Stimulated activated CD4-positive, alpha-beta T cell treated with anti-CD3 and anti-CD28 coated beads, Interleukin-2, amount 100 ng/mL, for 24 hours (primary cell): Measurements from ENCODE around the gene SCLY.

Experiments
- DNase-seq, 2 donors: peaks; one replicate each; pipeline ENCODE4 v3.0.0-alpha.2; 2020

SCLY gene

DNA sequence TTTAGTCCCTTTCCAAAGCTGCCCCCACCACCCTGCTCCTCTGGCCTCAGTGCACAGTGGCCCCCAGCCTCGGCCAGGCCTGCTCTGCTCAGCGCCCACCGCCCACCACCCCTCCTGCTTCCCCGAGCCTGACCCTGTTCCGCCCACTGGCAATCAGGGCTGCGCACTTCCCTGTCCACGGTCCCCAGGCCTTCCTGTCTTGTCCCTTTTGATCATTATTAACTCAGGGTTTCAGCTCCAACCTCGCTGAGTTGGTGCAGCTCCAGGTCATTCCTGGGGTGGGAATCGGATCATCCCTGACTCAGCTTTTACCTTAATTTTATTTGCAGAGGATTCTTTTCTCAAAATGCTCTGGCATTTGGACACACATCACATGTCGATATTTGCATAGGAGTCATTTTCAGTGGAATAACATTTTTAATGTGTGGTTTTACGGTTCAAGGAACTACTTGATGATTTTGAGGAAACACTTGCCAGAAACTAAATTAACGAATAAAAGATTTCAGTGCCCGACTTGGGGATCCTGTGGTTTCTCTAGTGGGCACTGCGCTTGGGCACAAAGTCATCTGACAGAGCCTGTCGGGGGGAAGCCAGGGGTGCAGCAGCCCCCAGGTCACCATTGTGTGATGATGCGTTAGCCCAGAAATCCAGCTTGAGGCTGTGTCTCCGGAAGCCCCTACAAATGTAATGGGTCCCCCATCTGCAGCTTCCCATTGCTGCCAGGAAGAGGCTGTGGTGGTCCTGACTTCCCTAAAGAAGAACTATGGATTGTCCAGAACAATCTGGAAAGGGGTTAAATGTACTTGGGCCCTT is 38.3 kb downstream of the SCLY start:
- peak in 1 of 2 donors; percentile 14 for DNase-seq

GRCh38 chr2:238099714-238100048 is 38.9 kb downstream of the SCLY start:
- peak in 1 of 2 donors; percentile 11 for DNase-seq

DNA sequence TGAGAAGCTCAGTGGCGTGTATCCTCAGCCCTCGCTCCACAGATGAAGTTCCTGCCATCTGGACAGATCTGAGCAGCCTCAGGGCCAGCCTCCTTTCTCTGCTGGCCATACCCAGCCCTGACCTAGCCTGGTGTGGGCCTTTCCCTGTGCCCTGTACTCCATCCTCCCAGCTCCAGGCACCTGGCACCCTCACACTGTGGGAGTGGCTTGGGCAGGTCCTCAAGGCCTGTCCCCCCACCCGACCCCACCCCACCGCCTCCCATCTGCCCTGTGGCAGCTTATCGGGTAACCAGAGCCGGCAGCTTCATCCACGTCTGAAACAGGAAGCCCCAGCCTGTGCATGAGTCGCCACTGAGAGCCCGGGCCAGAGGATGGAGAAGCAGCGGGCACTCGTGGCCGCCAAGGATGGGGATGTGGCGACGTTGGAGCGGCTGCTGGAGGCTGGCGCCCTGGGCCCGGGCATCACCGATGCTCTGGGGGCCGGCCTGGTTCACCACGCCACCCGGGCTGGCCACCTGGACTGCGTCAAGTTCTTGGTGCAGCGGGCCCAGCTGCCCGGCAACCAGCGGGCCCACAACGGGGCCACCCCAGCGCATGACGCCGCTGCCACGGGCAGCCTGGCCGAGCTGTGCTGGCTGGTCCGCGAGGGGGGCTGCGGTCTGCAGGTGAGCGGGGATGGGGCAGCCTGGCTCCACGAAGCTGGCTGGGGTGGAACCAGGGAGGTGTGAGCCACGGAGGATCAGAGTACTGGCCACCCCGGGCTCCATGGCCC is 39.4 kb downstream of the SCLY start, which contains the start of gene ESPNL:
Gene ESPNL, plus strand, starts transcription at position 292 of the 772 bp plus-strand sequence. Its CDS starts 80 bp downstream, at position 372.
- peak in 1 of 2 donors; percentile 8 for DNase-seq

- DNase-seq = no peak
Measured at GRCh38 chr2:238100821-238101771, 40.3 kb downstream of the SCLY start.

DNA sequence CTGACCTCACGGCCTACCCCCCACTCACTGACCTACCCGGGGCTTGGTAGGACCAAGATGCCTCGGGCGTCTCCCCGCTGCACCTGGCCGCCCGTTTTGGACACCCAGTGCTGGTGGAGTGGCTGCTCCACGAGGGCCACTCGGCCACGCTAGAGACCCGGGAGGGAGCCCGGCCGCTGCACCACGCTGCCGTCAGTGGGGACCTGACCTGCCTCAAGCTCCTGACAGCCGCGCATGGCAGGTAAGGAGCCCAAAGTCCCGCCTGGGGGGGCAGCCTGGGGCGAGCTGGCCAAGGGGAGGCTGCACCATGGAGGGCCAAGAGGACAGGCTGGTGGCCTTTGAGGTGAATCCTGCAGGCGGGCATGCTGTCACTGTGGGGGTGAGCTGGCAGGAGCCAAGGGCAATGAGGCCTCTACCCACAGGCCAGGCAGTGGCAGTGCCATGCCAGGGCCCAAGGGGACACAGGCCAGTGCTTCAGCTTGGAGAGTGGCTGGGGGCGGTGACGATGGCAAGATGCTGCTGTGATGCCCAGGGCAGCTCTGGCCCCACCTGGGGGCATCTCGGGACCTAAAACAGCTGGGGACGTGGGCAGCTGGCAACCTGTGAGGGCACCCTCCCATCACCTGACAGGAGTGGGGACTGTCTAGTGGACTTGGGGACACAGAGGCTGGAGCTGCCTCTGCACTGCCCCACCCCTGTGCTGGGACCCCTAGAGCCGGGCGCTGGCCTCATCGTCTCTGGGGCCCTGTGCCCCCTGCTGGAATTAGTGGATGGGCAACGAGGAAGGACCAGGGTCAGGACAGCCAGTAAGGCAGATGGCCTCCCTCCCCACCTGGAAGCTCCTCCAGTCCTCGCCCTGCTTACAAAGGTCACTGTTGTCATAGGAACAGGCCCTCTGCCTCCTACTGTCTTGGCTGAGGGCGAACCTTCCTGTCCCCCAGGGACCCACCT is 41.4 kb downstream of the SCLY start:
- no peak for DNase-seq

DNA sequence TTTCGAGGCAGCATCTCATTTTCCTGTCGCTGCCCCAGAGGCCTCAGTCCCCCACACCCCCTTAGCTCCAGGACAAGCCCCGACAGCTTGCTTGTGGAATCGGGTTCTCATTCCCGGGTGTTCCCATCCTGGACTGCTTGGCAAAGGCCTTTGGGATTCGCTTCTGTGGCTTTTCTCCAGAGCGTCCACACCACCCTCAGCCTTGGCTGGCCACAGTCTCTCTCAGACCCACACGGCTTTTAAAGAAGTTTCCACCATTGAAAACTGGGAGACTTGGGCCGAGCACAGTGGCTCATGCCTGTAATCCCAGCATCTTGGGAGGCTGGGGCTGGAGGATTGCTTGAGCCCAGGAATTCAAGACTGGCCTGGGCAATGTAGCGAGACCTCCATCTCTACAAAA is 42.1 kb downstream of the SCLY start:
- no peak for DNase-seq

GRCh38 chr2:238103465-238104225 is 42.8 kb downstream of the SCLY start:
- DNase-seq = no peak

- DNase-seq = no peak
Measured at GRCh38 chr2:238104226-238104690, 43.5 kb downstream of the SCLY start.

- DNase-seq = peak in 1 of 2 donors; percentile 0
Measured at GRCh38 chr2:238104691-238105371, 44.0 kb downstream of the SCLY start.

- DNase-seq = peak in 1 of 2 donors; percentile 0
Measured at GRCh38 chr2:238105506-238106338, 44.9 kb downstream of the SCLY start.

DNA sequence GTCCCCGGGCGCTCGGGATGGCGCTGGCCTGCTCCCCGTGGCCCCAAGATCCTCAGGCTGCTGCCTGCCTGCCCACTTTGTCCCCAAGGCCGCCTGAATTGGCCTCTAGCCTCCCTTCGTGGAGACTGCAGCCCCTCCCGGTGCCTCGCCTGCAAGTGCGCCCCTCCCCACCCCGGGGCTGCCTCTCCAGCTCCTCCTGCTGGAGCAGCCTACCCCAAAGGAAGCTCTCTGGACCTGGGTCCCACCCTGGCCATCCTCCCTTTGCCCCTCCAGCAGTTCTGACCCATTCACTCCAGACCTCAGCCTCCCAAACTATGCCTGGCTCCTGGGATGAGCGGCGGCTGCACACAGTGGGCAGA is 45.5 kb downstream of the SCLY start:
- no peak for DNase-seq

DNA sequence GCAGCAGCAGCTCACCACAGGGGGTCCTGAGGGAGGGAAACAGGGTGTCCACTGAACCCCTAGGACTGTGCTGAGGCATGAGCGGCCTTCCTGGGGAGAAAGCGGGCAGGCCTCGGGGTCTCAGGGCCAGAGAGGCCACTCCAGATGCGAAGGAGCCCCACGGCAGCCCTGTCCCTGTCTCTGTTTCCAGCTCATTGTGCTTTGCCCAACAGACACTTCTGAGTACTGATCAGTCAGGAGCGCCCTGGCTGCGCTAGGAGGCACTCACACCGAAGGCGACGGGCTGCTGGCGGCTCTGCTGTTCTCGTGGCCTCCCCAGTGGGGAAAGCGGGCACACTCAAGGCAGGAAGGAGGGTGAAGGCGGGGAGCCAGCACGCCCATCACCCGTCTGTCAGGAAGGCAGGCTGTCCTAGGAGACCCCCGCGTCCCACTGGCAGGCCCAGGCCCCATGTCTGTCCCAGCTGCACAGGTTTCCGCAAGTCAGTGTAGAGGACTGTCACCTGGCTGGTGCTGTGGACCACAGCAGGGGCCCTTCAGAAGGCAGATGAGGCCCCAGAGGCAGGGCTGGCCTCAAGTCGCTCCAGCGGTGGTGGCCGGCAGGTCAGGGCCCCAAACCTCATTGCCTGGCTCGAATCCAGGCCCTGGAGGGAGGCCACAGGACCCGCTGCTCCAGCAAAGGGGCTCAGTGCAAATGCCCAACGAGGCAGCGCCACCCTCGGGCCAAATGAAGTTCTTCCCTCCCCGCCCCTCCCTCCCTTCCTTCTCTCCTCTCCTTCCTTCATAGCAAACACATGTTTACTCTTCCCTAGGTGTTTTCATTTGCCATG is 46.1 kb downstream of the SCLY start:
- DNase-seq = peak in 1 of 2 donors; percentile 16

DNA sequence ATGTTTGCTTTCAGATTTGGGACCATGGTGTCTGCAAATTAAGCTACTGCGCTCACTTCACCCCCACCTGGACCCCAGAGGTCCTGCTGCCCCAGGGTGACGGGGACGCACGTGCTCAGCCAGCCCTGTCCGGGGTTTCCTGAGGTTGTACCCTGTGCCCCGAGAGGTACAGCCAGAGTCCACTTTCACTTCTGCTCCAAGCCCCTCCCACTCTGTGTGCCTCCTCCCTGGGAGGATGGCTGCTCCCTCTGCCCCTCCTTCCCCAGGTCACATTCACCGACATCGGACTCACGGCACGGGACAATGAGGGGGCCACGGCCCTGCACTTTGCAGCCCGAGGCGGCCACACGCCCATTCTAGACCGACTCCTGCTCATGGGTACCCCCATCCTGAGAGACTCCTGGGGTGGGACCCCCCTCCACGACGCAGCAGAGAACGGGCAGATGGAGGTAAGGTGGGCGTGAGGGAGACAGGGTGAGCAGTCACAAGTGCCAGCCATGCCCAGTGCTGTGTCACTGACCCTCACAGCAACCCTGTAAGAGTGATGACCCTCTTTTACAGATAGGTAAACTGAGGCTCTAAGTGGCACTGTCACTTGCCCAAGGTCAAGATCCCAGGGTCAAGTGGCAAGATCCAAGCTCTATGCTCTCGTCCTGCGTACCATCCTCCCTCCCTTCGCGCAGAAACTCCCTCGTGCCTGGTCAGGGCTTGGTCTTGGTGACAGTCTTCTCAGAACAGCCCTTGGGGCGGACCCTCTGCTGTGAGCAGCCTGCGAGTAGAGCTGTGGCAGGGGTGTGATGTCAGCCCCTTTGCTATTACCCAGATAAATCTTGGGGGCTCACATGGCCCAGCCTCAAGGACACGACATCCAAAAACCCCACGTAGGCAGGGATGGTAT is 47.0 kb downstream of the SCLY start:
- DNase-seq = peak in 1 of 2 donors; percentile 1

DNA sequence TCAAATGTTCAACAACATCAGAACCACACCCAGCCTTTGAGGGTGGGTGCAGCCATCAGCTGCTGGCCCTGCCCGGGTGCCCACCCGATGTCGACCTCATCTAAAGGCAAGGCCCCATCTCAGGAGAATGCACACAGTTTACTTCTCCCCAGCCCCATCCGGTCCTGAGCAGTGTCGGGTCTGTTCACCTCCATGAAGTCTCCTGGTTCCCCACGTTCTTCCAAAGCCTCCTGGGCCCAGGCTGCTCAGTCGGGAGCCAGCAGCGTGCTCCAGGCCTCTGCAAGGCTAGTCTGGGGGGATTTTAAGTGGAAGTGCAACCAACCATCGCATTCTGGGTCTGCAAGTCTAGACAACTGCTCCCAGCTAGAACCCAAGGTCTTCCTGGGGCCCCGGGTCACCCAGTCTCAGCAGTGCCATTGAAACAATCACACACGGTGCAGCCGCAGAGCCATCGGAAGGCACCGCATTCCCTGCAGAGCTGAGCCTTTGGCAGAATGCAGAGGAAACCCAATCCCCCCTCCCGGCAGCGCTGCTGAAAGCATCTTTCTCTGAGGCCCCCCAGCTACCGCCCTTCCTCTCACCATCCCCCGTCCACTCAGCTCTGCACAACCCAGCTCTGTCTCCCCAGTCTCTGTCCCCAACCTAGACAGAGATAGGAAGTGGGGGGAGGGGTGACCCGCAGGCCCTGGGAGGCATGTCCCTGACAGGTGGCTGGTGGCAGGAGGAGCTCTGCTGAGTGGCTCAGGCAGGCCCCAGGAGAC is 47.8 kb downstream of the SCLY start:
- no peak for DNase-seq

DNA sequence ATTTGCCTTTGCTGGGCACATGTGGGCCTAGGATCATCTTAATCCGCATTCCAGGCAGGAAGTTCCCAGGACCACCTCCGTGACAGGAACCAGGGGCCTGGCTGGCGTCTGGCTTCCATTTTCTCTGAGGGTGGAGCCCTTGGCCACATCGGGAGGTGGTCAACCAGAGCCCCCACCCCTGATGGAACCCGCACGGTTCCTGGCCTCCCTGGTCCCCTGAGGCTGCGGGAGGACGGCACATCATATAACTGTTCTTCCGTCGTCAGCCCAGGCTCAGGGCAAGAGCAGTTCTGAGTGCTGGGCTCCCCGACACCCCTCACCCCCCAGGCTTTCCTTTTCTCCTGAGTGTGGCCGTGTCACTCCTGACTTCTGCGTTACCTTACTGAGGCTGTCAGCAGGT is 52.8 kb downstream of the SCLY start:
- no peak for DNase-seq

DNA sequence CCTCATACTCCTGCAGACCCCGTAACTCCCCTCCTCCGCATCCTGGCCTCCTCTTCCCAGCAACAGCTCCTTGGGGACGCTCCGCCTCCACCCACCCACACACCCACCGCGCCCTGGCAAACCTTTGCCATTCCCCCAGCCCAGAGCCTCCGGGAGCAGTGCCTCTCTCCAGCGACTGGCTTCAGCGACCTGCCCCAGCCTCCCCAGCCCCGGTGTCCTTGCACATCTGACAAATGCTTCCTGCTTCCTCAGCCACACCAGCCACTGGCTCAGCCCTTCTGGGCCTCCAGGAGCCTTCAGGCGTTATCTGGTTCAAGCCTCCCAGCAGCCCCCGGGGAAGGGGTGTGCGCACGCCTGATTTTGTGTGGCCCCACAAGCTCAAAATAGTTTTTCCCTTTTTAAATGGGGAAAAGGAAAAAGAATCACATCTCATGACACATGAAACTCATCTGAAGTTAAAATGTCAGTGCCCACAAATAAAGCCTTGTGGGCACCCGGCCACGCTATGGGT is 53.6 kb downstream of the SCLY start:
- DNase-seq = no peak
